ENCODE measurements around the gene DRG1. TPM values are rescaled to one million over a fixed set of nuclear protein-coding genes. Genes with fewer than 3 reads are reported as not detected.

DRG1 gene
- total RNA-seq, 1 experiment from 2014 or later: 116 TPM

- TF ChIP-seq EZH2 (IDR thresholded peaks at IDR 0.05; ENCODE audit: borderline replicate concordance, low read depth, low read length, poor library complexity, severe bottlenecking) (no peak), CTCF (conservative IDR thresholded peaks at IDR 0.05; ENCODE audit: low read depth, low read length) (no peak)
- CTCF ChIA-PET: interaction anchor here (0.5 to 0.7 kb wide), 2 partner anchors 247 to 325 kb away, joined by 3 read pairs; partner anchors contain the start of gene SELENOM
- intact Hi-C loops (cut with micrococcal nuclease; ENCODE audit: unreplicated experiment): no loop called here
- POLR2A ChIA-PET (ENCODE audit: low non-redundant PET): no interaction called here
- no peak overlapping the region for H3K4me3 ChIP-seq (ENCODE audit: low read depth, low read length, poor library complexity, severe bottlenecking)
- H3K36me3 ChIP-seq (ENCODE audit: insufficient read depth, low read length, poor library complexity, severe bottlenecking): peaks cover 71% of the 10 kb centered on the region
- H3K9me3 ChIP-seq (ENCODE audit: low read depth, low read length, poor library complexity, severe bottlenecking): no peaks in the 10 kb centered on the region
- H3K27ac ChIP-seq (ENCODE audit: low read depth, low read length, poor library complexity, severe bottlenecking): no peak overlapping the region
- BruUV-seq (replicated peaks): no TSS peak
- no peaks in the 10 kb centered on the region for H3K27me3 ChIP-seq (replicated peaks; ENCODE audit: insufficient read depth, low read depth, low read length, poor library complexity)
- H3K4me1 ChIP-seq (ENCODE audit: insufficient read depth, low read length, poor library complexity, severe bottlenecking): no peaks in the 10 kb centered on the region
- DNase-seq (ENCODE audit: low spot score): no peak
Observed at GRCh38 chr22:31431950-31432349, 32.5 kb downstream of the DRG1 start.

GRCh38 chr22:31436132-31436531 lies 36.7 kb downstream of the DRG1 start:
- Histone ChIP-seq H3K36me3 (ENCODE audit: insufficient read depth, low read length, poor library complexity, severe bottlenecking) (peaks cover 90% of the 10 kb centered on the region), H3K4me3 (ENCODE audit: low read depth, low read length, poor library complexity, severe bottlenecking) (no peak overlapping the region), H3K4me1 (ENCODE audit: insufficient read depth, low read length, poor library complexity, severe bottlenecking) (no peaks in the 10 kb centered on the region), H3K27ac (ENCODE audit: low read depth, low read length, poor library complexity, severe bottlenecking) (no peak overlapping the region), H3K9me3 (ENCODE audit: low read depth, low read length, poor library complexity, severe bottlenecking) (no peaks in the 10 kb centered on the region), H3K27me3 (replicated peaks; ENCODE audit: insufficient read depth, low read depth, low read length, poor library complexity) (no peaks in the 10 kb centered on the region)
- intact Hi-C loops (cut with micrococcal nuclease; ENCODE audit: unreplicated experiment): no loop called here
- POLR2A ChIA-PET (ENCODE audit: low non-redundant PET): no interaction called here
- CTCF ChIA-PET: interaction anchor here (0.6 kb wide), 1 partner anchor 22 kb away, joined by 9 read pairs; no protein-coding TSS in a partner anchor
- BruUV-seq (replicated peaks): no TSS peak
- no peak for TF ChIP-seq CTCF (conservative IDR thresholded peaks at IDR 0.05; ENCODE audit: low read depth, low read length)
- TF ChIP-seq EZH2 (IDR thresholded peaks at IDR 0.05; ENCODE audit: borderline replicate concordance, low read depth, low read length, poor library complexity, severe bottlenecking): no peak
- no peak for DNase-seq (ENCODE audit: low spot score)

DNA sequence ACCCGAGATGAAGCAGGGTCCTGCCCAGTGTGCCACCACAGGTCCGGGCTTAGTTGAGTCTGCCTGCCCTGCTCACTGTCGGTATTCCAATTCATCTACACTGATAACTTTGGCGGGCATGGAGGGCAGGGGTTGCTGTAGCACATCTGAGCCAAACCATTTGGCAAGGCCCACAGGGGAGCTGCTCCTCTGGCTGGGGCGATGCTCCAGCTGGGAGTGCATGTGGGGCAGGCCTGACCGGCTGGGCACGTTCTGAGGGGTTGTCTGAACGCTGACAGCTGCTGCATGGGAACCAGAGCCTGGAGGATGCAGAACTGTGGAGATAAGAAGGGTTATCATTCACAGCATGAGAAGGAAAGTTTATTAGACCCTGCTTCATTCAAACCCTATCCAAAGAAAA lies 40.4 kb downstream of the DRG1 start:
- peaks cover 94% of the 10 kb centered on the region for H3K36me3 ChIP-seq (ENCODE audit: insufficient read depth, low read length, poor library complexity, severe bottlenecking)
- BruUV-seq (replicated peaks): TSS peak; percentile 16
- TF ChIP-seq CTCF (conservative IDR thresholded peaks at IDR 0.05; ENCODE audit: low read depth, low read length): no peak
- TF ChIP-seq EZH2 (IDR thresholded peaks at IDR 0.05; ENCODE audit: borderline replicate concordance, low read depth, low read length, poor library complexity, severe bottlenecking): no peak
- no peaks in the 10 kb centered on the region for H3K4me1 ChIP-seq (ENCODE audit: insufficient read depth, low read length, poor library complexity, severe bottlenecking)
- no peaks in the 10 kb centered on the region for H3K27me3 ChIP-seq (replicated peaks; ENCODE audit: insufficient read depth, low read depth, low read length, poor library complexity)
- no peak for DNase-seq (ENCODE audit: low spot score)
- ChIA-PET CTCF (no interaction called here), POLR2A (ENCODE audit: low non-redundant PET) (no interaction called here)
- H3K4me3 ChIP-seq (ENCODE audit: low read depth, low read length, poor library complexity, severe bottlenecking): no peak overlapping the region
- intact Hi-C loops (cut with micrococcal nuclease; ENCODE audit: unreplicated experiment): no loop called here
- H3K27ac ChIP-seq (ENCODE audit: low read depth, low read length, poor library complexity, severe bottlenecking): no peak overlapping the region
- no peaks in the 10 kb centered on the region for H3K9me3 ChIP-seq (ENCODE audit: low read depth, low read length, poor library complexity, severe bottlenecking)

Data from A673 (cell line).